Metanephros (tissue), 1 donor: ENCODE data around the gene RAB33A. TPM values are rescaled to one million over a fixed set of nuclear protein-coding genes. Genes with fewer than 3 reads are reported as not detected.

Experiments used
- total RNA-seq: library from RNA; depleted of rRNA; stranded (reverse); fragments of >200 nt; gene quantifications from one replicate; pipeline ENCODE4 v1.2.3, GENCODE V29; 2014

The RAB33A gene
- 1.3 TPM for total RNA-seq

DNA sequence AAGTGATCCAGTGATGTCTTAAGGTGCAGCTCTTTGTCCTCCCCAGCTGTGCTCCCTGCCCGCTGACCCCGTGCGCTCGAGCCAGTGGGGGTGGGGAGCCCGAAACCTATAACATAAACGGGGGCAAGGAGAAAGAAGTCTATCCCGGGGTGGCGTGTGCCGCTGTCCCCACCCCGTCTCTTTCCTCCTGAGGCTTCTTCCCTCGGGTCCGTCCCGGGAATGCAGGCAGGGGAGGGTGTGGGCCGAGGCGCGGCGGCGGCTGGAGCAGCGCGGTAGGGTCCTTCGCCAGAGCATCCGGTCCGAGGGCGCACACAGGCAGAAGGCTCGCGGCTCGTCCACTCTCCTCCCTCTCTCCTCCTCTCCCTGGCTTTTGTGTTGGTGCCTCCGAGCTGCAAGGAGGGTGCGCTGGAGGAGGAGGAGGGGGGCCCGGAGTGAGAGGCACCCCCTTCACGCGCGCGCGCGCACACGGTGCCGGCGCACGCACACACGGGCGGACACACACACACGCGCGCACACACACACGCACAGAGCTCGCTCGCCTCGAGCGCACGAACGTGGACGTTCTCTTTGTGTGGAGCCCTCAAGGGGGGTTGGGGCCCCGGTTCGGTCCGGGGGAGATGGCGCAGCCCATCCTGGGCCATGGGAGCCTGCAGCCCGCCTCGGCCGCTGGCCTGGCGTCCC, at the start of gene RAB33A:
RAB33A (plus strand) TSS at position 517 of the 681 bp plus-strand sequence; CDS start at position 618, 101 bp downstream.

DNA sequence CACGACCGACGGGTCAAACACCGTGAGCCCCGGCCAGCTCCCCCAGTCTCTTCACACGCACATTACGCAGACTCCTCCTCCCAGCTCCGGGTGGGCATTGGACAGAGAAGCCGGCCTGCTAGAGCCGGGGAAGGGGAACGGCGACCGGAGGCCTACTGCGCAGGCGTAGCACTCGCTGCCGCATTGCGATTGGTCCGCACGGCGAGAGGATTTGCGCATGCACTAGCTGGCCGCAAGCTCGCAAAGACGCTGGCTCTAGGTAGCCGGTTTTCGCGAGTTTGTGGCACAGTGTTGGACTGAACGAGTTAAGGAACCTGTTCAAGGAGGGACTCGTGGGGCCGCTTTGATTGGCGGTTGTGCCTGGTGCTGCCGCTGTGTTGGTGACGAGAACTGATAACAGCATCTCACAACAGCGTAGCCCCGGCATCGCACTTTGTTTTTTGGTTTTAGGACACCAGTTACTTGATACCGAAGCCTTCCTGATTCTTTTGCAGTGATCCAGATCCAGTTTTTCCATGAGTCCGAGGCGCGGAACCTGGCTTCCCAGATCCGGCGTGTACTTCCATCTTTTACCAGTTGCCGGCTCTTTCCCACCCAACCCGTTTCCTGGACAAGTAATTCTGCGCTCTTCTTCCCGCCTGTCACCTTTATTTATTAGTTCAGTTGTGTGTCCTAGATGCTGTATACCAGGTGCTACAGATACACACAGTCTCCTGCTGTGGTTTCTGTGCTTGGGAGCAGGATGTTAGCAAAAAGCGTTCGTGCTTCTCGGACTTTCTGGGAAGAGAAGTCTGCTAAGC, 5.9 kb upstream of the RAB33A start, which contains the start of gene AIFM1:
AIFM1 (minus strand) TSS at position 139 of the 800 bp plus-strand sequence. CDS start 185 bp downstream, outside the sequence.

Other genes with a start within 250 kb of the RAB33A start
- 11.6 TPM for gene BCORL1, start 189.3 kb upstream of the RAB33A start, total RNA-seq
- gene ELF4, start 61.5 kb upstream of the RAB33A start, total RNA-seq, result 9.5 TPM
- gene AIFM1, start 6.1 kb upstream of the RAB33A start, total RNA-seq, result 22.6 TPM
- 6.0 TPM for gene ZNF280C, start 96.9 kb downstream of the RAB33A start, total RNA-seq
- 15.1 TPM for gene SLC25A14, start 168.0 kb downstream of the RAB33A start, total RNA-seq
- not detected for gene GPR119, start 213.7 kb downstream of the RAB33A start, total RNA-seq
- gene RBMX2, start 230.0 kb downstream of the RAB33A start, total RNA-seq, result 15.6 TPM